Upper lobe of right lung (tissue), 1 donor: ENCODE measurements around the gene TTC33. TPM values are rescaled to one million over a fixed set of nuclear protein-coding genes. Genes with fewer than 3 reads are reported as not detected.

Source experiments
- ATAC-seq: fragments of 200-7000 bp; cut with Tn5 transposase; one replicate; pipeline ENCODE4 v1.9.1; 2020; ENCODE audit warnings: mild to moderate bottlenecking, moderate library complexity
- DNase-seq: peaks from one replicate; pipeline ENCODE4 v3.0.0-alpha.2; 2020
- H3K27ac ChIP-seq: fragments of 200-600 bp; one replicate; pipeline ENCODE4 v1.8.0; 2022
- H3K27me3 ChIP-seq: fragments of 200-600 bp; one replicate; pipeline ENCODE4 v1.8.0; 2022; ENCODE audit warnings: mild to moderate bottlenecking
- H3K36me3 ChIP-seq: fragments of 200-600 bp; one replicate; pipeline ENCODE4 v1.8.0; 2022
- H3K4me1 ChIP-seq: fragments of 200-600 bp; one replicate; pipeline ENCODE4 v1.8.0; 2022
- H3K4me3 ChIP-seq: fragments of 200-600 bp; one replicate; pipeline ENCODE4 v1.8.0; 2022; ENCODE audit warnings: mild to moderate bottlenecking
- H3K9me3 ChIP-seq: fragments of 200-600 bp; one replicate; pipeline ENCODE4 v1.8.0; 2022
- intact Hi-C: fragments of 100-400 bp; cut with DNase I; formaldehyde crosslinking; loops from one replicate; pipeline ENCODE4 v1.11.0; 2022
- total RNA-seq: library from RNA; stranded (reverse); fragmentation: NEBNext Ultra II Directional; extraction: Animal tissue kit (Norgen Biotek cat#: 25700); gene quantifications from one replicate; pipeline ENCODE4 v1.2.1, GENCODE V29; 2021
- TF ChIP-seq, protein P1 (sequence below): fragments of 200-600 bp; IDR thresholded peaks from one replicate; pipeline ENCODE4 v1.8.0; 2022; ENCODE audit warnings: antibody characterized with exemption
- donor health status: DM: no; HTN: yes; CAD: no; lungs with severe emphysema.

Gene TTC33
- total RNA-seq, 1 donor from 2014 or later, result 16.6 TPM

DNA sequence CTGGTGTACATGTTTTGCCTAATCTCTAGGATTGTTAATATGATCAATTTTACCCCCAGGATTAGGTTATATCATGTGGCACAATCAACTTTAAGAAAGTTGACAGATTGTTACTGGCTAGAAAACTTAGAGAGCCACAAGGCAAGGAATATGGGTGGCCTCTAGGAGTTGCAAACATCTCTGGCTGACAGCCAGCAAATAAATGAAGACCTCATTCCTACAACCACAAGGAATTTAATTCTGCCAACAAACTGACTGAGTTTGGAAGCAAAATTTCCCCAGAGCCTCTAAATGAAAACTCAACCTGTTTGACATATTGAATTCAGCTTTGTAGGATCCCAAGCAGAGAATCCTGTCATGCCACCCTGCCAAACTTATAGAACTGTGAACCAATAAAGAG lies 272.4 kb downstream of the TTC33 start:
- Histone ChIP-seq H3K4me1 (no peaks in the 10 kb centered on the region), H3K27me3 (no peaks in the 10 kb centered on the region), H3K27ac (no peak overlapping the region), H3K9me3 (no peaks in the 10 kb centered on the region), H3K36me3 (no peaks in the 10 kb centered on the region), H3K4me3 (no peak overlapping the region)
- ATAC-seq, result no peak
- no peak for DNase-seq
- intact Hi-C loops, result no loop called here
- TF ChIP-seq, protein P1, sequence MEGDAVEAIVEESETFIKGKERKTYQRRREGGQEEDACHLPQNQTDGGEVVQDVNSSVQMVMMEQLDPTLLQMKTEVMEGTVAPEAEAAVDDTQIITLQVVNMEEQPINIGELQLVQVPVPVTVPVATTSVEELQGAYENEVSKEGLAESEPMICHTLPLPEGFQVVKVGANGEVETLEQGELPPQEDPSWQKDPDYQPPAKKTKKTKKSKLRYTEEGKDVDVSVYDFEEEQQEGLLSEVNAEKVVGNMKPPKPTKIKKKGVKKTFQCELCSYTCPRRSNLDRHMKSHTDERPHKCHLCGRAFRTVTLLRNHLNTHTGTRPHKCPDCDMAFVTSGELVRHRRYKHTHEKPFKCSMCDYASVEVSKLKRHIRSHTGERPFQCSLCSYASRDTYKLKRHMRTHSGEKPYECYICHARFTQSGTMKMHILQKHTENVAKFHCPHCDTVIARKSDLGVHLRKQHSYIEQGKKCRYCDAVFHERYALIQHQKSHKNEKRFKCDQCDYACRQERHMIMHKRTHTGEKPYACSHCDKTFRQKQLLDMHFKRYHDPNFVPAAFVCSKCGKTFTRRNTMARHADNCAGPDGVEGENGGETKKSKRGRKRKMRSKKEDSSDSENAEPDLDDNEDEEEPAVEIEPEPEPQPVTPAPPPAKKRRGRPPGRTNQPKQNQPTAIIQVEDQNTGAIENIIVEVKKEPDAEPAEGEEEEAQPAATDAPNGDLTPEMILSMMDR, result no peak

DNA sequence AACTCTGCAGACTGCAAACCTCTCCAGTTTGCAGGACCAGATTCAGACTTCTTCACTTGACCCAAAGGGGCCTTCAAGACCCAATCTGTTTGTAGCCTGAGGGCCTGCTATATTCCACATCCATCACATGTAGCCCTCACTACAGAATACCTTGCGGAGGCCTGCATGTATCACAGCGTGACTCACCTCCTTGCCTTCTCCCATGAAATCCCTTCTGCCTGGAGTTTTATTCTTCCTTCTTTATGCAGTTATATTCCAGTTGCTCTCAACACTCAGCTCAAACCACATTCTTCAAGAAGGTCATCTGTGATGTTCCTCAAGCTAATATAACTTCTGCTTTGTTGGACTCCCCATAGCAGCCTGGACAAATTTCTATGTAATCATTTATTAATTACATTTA lies 274.5 kb downstream of the TTC33 start:
- no peaks in the 10 kb centered on the region for H3K4me1 ChIP-seq
- intact Hi-C loops, result no loop called here

DNA sequence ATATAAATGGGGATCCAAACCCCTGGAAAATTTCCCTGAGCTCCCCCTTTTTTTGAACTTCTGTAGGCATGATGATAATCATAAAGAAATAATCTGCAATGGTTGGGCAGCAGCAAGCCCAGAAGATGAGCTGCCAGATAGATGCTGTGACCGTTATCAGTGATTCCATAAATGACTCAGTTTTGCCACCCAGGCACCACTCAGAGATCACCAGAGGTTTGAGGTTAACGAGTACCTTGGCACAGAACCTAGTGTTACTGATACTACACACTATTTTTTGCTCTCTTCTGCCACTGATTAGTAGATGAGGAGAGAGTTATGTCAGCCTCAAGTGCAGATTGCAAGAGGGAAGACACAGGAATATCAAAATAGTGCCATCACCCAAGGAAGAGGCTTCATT lies 275.4 kb downstream of the TTC33 start:
- H3K4me3 ChIP-seq, result no peak overlapping the region
- no peak for DNase-seq
- H3K4me1 ChIP-seq, result no peaks in the 10 kb centered on the region
- H3K36me3 ChIP-seq, result no peaks in the 10 kb centered on the region
- TF ChIP-seq, protein P1, result no peak
- no peak for ATAC-seq
- H3K27ac ChIP-seq, result no peak overlapping the region
- H3K9me3 ChIP-seq, result no peaks in the 10 kb centered on the region
- H3K27me3 ChIP-seq, result no peaks in the 10 kb centered on the region
- intact Hi-C loops, result no loop called here

More for the DNA sequence above, 274.5 kb downstream of the TTC33 start:
- Histone ChIP-seq H3K4me3 (no peak overlapping the region), H3K36me3 (no peaks in the 10 kb centered on the region), H3K27ac (no peak overlapping the region), H3K9me3 (no peaks in the 10 kb centered on the region), H3K27me3 (no peaks in the 10 kb centered on the region)
- ATAC-seq (no peak), DNase-seq (no peak)
- TF ChIP-seq, protein P1, result no peak

DNA sequence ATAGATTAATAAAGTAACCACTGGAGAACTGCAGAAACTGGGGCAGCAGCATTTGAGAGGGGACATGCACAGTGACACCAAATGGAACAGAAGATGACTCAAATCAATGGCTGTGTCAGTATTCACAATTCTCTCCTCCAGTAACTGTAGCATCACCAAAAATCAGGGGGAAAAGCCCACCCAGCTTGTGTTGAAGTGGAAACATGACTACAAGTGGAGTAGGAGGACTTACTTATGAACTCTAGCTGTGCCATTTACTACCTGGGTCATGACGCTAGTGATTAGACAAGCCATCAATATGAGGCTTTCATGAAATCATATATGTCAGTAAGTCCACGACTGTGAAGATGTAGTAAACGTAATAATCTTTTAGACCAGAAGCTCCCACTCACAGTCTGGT lies 275.8 kb downstream of the TTC33 start:
- intact Hi-C loops, result no loop called here
- TF ChIP-seq, protein P1, result no peak
- H3K4me1 ChIP-seq, result no peaks in the 10 kb centered on the region
- H3K4me3 ChIP-seq, result no peak overlapping the region
- no peaks in the 10 kb centered on the region for H3K9me3 ChIP-seq
- no peaks in the 10 kb centered on the region for H3K27me3 ChIP-seq
- no peak overlapping the region for H3K27ac ChIP-seq
- no peak for ATAC-seq
- DNase-seq, result no peak
- no peaks in the 10 kb centered on the region for H3K36me3 ChIP-seq

DNA sequence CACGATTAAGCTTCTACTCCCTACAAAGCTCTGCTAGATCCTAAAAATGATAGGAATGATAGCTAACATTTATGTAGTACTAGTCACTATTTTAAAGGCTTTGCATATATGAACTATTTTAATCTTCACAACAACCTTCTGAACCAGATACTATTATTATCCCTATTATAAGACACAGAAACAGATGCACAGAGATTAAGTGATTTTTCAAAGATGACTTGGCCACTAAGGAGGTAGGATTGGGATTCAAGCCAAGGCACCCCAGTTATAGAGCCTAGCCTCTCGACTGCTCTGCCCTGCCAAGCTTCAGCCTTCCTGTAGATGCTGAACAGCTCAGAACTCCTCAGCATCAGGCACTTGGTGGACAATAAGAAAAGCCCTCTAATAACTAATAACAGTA lies 277.0 kb downstream of the TTC33 start:
- H3K4me1 ChIP-seq, result no peaks in the 10 kb centered on the region
- no peaks in the 10 kb centered on the region for H3K9me3 ChIP-seq
- no peak overlapping the region for H3K4me3 ChIP-seq
- TF ChIP-seq, protein P1, result no peak
- no peak for ATAC-seq
- intact Hi-C loops, result no loop called here
- no peaks in the 10 kb centered on the region for H3K36me3 ChIP-seq
- H3K27ac ChIP-seq, result no peak overlapping the region
- H3K27me3 ChIP-seq, result no peaks in the 10 kb centered on the region
- DNase-seq, result no peak

DNA sequence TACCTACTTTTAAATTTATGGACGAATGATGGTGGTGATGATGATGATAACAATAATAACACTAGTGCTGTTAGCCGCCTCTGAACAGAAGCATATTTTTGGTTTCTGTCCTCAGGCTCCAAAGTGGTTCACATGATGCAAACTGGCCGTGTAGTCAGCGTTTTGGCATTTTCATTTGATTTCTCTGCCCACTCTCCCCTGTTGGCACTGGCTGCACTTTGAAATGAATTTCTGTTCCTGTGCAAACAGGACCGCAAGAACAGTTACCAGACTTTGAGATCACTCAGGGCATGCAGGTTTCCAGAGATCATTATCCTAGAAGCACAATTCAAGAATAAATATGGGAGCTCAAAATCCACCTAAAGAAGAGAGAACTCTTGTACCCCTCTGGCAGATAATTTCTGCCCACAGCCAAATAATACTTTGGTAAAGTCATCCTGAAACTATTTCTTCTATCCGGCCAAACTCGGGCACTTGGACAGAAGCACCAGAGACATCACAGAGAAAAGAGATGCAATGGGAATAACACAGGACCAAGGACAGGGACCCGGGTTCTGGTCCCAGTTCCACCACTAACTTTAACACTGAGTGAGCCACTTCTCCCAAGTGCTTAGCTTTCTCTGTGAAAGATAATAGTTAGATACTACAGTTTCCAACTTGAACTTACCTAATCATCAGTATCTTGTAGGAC lies 277.8 kb downstream of the TTC33 start:
- TF ChIP-seq, protein P1, result no peak
- Histone ChIP-seq H3K4me1 (no peaks in the 10 kb centered on the region), H3K36me3 (no peaks in the 10 kb centered on the region), H3K27me3 (no peaks in the 10 kb centered on the region), H3K27ac (no peak overlapping the region), H3K9me3 (no peaks in the 10 kb centered on the region), H3K4me3 (no peak overlapping the region)
- no peak for DNase-seq
- no peak for ATAC-seq
- intact Hi-C loops, result no loop called here
